Measurements from ENCODE around the gene PDE10A. TPM values are rescaled to one million over a fixed set of nuclear protein-coding genes. Genes with fewer than 3 reads are reported as not detected.

Gene PDE10A
- total RNA-seq, 1 donor, result 12.7 TPM

DNA sequence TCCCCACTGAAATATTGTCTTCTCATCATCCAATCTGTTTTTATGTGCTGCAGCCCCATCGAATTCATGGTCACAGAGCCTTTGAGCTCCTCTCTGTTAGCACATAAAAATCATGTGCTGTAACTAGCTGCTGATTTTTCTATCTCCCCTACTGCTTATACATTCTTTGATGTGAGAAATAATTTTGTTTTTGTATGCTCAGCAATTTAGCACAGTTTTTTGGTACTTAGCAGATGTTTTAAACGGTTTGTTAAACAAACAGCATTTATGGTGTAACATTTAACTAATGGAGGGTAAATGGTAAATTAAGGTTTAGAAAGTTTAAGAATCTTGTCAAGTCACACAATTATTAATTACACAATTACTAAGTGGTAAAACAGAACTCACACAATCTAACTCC is 221.9 kb downstream of the PDE10A start:
- DNase-seq (ENCODE audit: low read depth), result no peak
- no peak overlapping the region for H3K4me3 ChIP-seq (ENCODE audit: low read depth, low read length)
- TF ChIP-seq, protein P1, sequence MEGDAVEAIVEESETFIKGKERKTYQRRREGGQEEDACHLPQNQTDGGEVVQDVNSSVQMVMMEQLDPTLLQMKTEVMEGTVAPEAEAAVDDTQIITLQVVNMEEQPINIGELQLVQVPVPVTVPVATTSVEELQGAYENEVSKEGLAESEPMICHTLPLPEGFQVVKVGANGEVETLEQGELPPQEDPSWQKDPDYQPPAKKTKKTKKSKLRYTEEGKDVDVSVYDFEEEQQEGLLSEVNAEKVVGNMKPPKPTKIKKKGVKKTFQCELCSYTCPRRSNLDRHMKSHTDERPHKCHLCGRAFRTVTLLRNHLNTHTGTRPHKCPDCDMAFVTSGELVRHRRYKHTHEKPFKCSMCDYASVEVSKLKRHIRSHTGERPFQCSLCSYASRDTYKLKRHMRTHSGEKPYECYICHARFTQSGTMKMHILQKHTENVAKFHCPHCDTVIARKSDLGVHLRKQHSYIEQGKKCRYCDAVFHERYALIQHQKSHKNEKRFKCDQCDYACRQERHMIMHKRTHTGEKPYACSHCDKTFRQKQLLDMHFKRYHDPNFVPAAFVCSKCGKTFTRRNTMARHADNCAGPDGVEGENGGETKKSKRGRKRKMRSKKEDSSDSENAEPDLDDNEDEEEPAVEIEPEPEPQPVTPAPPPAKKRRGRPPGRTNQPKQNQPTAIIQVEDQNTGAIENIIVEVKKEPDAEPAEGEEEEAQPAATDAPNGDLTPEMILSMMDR (IDR thresholded peaks at IDR 0.05; ENCODE audit: insufficient read depth, low read length), result no peak

DNA sequence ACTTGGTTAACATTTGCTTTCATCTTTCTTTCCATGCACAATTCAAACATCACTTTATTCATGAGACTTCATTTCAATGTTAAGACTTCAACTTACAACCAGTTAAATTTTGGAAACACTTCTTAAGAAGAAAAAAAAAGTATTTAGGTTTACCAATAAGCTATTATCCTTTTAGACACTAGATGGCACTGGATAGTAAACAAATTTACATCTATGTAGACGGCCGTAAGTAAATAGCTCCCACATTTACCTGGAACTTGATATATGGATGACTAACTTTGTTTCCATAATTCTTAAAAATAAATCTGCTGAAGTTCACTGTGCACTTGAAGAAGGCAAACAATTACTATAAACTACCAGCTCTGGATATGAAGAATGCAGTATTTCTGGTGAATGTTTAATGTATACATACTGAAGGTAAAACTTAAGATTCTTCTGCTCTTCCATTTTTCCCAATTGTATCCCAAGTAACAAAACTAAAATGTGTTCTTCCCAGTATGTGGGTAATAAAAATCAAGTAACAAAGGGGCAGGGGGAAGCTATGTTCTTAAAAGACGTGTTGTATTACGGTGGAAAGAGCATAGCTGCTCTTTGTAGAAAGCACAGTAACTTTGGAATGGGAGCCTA is 223.0 kb downstream of the PDE10A start:
- TF ChIP-seq, protein P1 (IDR thresholded peaks at IDR 0.05; ENCODE audit: insufficient read depth, low read length), result peak; percentile 50
- H3K4me3 ChIP-seq (ENCODE audit: low read depth, low read length), result no peak overlapping the region
- peak; percentile 85 for DNase-seq (ENCODE audit: low read depth)

DNA sequence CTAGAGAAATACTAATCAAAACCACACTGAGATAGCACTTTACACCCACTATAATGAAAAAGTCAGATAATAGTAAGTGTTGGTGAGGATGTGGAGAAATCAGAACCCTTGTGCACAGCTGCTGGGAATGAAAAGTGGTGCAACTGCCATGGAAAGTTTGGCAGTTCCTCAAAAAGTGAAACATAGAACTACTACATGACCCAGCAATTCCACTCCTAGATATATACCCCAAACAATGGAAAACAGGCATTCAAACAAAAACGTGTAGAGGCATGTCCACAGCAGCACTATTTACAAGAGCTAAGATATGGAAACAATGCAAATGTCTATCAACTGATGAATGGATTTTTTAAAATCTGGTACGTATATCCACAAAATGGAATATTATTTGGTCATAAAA is 236.1 kb downstream of the PDE10A start:
- no peak overlapping the region for H3K4me3 ChIP-seq (ENCODE audit: low read depth, low read length)
- DNase-seq (ENCODE audit: low read depth), result no peak
- TF ChIP-seq, protein P1 (IDR thresholded peaks at IDR 0.05; ENCODE audit: insufficient read depth, low read length), result no peak

DNA sequence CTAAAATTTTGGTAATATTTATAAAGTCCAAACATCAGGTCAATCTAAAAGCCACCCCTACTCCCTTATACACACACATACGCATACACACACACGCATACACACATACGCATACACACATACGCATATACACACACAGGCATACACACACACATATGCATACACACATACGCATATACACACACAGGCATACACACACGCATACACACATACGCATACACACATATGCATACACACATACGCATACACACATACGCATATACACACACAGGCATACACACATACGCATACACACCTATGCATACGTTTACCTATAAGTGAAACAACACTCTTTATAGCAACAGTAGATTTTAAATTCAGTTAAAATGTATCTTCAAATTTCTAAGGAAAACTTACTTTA is 240.8 kb downstream of the PDE10A start:
- TF ChIP-seq, protein P1 (IDR thresholded peaks at IDR 0.05; ENCODE audit: insufficient read depth, low read length), result no peak
- no peak for DNase-seq (ENCODE audit: low read depth)
- H3K4me3 ChIP-seq (ENCODE audit: low read depth, low read length), result no peak overlapping the region

DNA sequence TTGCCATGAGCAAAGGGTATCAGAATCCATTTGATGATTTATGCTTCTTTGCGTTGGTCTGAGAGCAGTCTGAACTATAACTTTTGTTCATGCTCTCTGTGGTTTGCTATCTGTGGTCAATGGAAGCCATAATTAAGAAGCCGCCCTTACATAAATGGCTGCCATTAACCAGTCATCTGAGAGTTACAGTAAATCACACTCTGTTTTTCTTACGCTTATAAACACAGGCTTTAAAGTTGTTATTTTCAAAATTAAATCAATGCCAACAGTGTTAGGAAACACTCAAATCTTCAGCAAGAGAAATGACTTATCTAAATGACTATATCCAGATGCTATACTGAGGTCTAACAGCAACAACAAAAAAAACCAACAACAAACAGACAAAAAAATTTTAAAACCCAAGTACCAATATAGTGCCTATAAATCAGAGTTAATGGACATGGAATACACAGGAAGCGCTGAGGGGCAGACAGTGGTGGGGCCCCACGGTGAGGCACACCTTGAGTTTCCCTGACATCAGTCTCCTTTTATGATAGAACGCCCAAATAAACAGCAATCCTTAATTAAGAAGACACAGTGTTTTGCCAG is 245.7 kb downstream of the PDE10A start:
- TF ChIP-seq, protein P1 (IDR thresholded peaks at IDR 0.05; ENCODE audit: insufficient read depth, low read length), result no peak
- DNase-seq (ENCODE audit: low read depth), result no peak
- H3K4me3 ChIP-seq (ENCODE audit: low read depth, low read length), result no peak overlapping the region

DNA sequence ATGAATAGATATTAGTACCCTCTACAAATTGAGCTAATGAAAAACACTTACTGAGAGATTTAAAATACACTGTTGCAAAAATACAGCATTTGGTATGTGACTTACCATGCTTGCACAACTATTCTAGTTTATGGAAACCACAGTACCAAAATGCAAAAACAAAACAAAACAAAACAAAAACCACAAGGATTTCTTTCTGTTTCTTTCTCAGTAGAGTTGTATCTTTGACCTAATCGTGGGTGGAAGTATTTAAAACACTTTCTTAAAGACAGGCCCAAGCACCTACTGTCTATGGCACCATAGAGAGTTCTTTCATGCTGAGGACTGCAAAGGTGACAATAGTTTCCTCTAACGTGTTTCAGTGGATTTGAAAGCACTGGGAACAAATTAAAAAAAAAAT is 258.3 kb downstream of the PDE10A start:
- TF ChIP-seq, protein P1 (IDR thresholded peaks at IDR 0.05; ENCODE audit: insufficient read depth, low read length), result no peak
- no peak for DNase-seq (ENCODE audit: low read depth)
- no peak overlapping the region for H3K4me3 ChIP-seq (ENCODE audit: low read depth, low read length)

DNA sequence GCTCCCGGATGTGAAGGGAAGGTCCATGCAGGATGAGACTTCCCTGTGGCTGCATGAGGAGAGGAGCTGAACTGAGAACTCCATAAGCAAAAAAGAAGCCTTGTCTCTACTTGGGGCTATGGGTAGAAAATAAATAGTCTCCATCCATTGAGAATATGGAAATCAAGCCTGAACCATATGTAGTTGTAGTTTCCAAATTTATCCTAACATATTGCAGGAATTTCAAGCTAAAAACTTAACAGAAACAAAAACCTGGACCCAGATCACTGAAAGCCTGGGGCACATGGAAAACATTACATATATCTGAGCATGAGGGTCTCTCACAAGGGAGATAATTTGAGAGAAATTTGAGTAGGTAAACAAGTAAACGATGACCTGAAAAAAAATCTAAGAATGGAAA is 258.7 kb downstream of the PDE10A start:
- TF ChIP-seq, protein P1 (IDR thresholded peaks at IDR 0.05; ENCODE audit: insufficient read depth, low read length), result no peak
- H3K4me3 ChIP-seq (ENCODE audit: low read depth, low read length), result no peak overlapping the region
- no peak for DNase-seq (ENCODE audit: low read depth)

All from fibroblast of the aortic adventitia (primary cell).